ENCODE measurements around the gene SCLT1. TPM values are rescaled to one million over a fixed set of nuclear protein-coding genes. Genes with fewer than 3 reads are reported as not detected.

Gene SCLT1
- polyA plus RNA-seq, 1 of the 3 experiments (the other 2 are of a cell fraction), result 2.2 TPM

- Histone ChIP-seq H2AFZ (ENCODE audit: low read depth) (peak within 1 kb of the TSS; percentile 93), H3K9me3 (no peaks in the 10 kb centered on the region), H3K4me3 (ENCODE audit: low read depth in 2 of 2, low read length in 1 of 2) (peak within 1 kb of the TSS; percentile 81 to 85), H3K27ac (ENCODE audit: low read depth in 2 of 2, low read length in 1 of 2) (peak within 1 kb of the TSS; percentile 91 to 92), H4K20me1 (ENCODE audit: insufficient read depth) (no peaks in the 10 kb centered on the region), H3K9ac (peak within 1 kb of the TSS; percentile 73), H3K79me2 (ENCODE audit: insufficient read depth) (peaks cover 21% of the 10 kb centered on the region), H3K9me2 (no peaks in the 10 kb centered on the region), H3K27me3 (ENCODE audit: insufficient read depth) (no peaks in the 10 kb centered on the region), H3K36me3 (replicated peaks in 1 of 2; ENCODE audit: control insufficient read depth in 1 of 2, insufficient read depth in 2 of 2, low read length in 1 of 2) (no peaks in the 10 kb centered on the region), H3F3A (replicated peaks; ENCODE audit: insufficient read depth) (peaks cover 10% of the 10 kb centered on the region), H3K4me1 (ENCODE audit: control insufficient read depth in 1 of 2, insufficient read depth in 2 of 2, low read depth in 1 of 2, low read length in 1 of 2) (peaks cover 0 to 14% of the 10 kb centered on the region in 2 experiments; a peak in 2 of 4 replicates), H3K4me2 (peak within 1 kb of the TSS; percentile 59)
- TF ChIP-seq SIN3A (IDR thresholded peaks at IDR 0.05; ENCODE audit: borderline replicate concordance, low read depth, low read length) (no peak; the same call in 1 of the 2 replicates), MXI1 (IDR thresholded peaks at IDR 0.05; ENCODE audit: low read depth, low read length) (peak; percentile 39; the same call in 1 of the 2 replicates), YY1 (IDR thresholded peaks at IDR 0.05; ENCODE audit: low read depth) (no peak), ZBTB33 (IDR thresholded peaks at IDR 0.05; ENCODE audit: borderline replicate concordance, low read depth) (no peak), FOSL2 (IDR thresholded peaks at IDR 0.05; ENCODE audit: borderline replicate concordance, low read depth) (no peak), RCOR1 (IDR thresholded peaks at IDR 0.05; ENCODE audit: low read length) (no peak), EP300 (IDR thresholded peaks at IDR 0.05; ENCODE audit: borderline replicate concordance in 1 of 2, low read depth in 1 of 2, low read length in 1 of 2) (no peak), TAF1 (IDR thresholded peaks at IDR 0.05; ENCODE audit: borderline replicate concordance, low read depth, low read length) (no peak), RFX5 (IDR thresholded peaks at IDR 0.05; ENCODE audit: low read length) (no peak), POLR2AphosphoS5 (IDR thresholded peaks at IDR 0.05; ENCODE audit: low read depth, low read length) (peak; percentile 87), ELF1 (IDR thresholded peaks at IDR 0.05) (peak; percentile 80), SMC3 (IDR thresholded peaks at IDR 0.05; ENCODE audit: low read depth, low read length) (no peak), MEF2A (IDR thresholded peaks at IDR 0.05; ENCODE audit: borderline replicate concordance, low read depth) (no peak)
- TF ChIP-seq, protein P1, sequence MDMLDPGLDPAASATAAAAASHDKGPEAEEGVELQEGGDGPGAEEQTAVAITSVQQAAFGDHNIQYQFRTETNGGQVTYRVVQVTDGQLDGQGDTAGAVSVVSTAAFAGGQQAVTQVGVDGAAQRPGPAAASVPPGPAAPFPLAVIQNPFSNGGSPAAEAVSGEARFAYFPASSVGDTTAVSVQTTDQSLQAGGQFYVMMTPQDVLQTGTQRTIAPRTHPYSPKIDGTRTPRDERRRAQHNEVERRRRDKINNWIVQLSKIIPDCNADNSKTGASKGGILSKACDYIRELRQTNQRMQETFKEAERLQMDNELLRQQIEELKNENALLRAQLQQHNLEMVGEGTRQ (IDR thresholded peaks at IDR 0.05; ENCODE audit: borderline replicate concordance, low read depth, low read length), result no peak
- POLR2A ChIA-PET, result no interaction called here
- under 1% methylated on average over 14 of the region's 14 CpGs for WGBS (ENCODE audit: low lambda C conversion rate)
- CTCF ChIA-PET, result no interaction called here
- peak; percentile 67 for DNase-seq
Measured at GRCh38 chr4:129095811-129096454, 2.6 kb upstream of the SCLT1 start, which contains the start of gene C4orf33. C4orf33 (plus strand) TSS chr4:129096152; CDS start chr4:129102611, 6,459 bp downstream.

DNA sequence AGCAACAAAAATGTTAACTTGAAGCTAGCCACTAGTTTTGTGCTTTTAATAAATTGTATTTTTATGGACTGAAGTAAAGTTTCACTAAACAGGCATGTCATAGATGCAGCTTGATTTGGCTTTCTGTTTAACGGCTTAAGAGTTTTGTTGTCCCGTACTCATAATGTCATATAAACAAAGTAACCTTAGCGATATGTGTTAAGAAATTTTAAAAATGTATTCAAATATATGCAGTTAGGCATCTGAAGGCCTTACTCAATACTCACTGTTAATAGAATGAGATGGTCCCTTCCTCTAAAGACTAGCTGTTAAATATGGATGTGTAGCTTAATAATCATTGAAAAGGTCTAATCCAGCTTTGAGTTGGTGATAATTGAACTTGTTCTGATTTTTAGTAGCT lies 1.0 kb upstream of the SCLT1 start:
- no peaks in the 10 kb centered on the region for H3K9me2 ChIP-seq
- H3F3A ChIP-seq (replicated peaks; ENCODE audit: insufficient read depth), result peaks cover 10% of the 10 kb centered on the region
- peaks cover 37% of the 10 kb centered on the region for H3K79me2 ChIP-seq (ENCODE audit: insufficient read depth)
- WGBS (ENCODE audit: low lambda C conversion rate), result 67% methylated on average over 3 of the region's 3 CpGs
- H3K27ac ChIP-seq (ENCODE audit: low read depth in 2 of 2, low read length in 1 of 2), result no peak overlapping the region
- POLR2A ChIA-PET, result no interaction called here
- no peaks in the 10 kb centered on the region for H4K20me1 ChIP-seq (ENCODE audit: insufficient read depth)
- no peak for DNase-seq
- H3K9ac ChIP-seq, result no peak overlapping the region
- H3K36me3 ChIP-seq (replicated peaks in 1 of 2; ENCODE audit: control insufficient read depth in 1 of 2, insufficient read depth in 2 of 2, low read length in 1 of 2), result peaks cover 0 to 3% of the 10 kb centered on the region in 2 experiments
- peaks cover 0 to 14% of the 10 kb centered on the region in 2 experiments; a peak in 2 of 4 replicates for H3K4me1 ChIP-seq (ENCODE audit: control insufficient read depth in 1 of 2, insufficient read depth in 2 of 2, low read depth in 1 of 2, low read length in 1 of 2)
- H2AFZ ChIP-seq (ENCODE audit: low read depth), result peak overlapping the region; percentile 84; the same call in 1 of the 2 replicates
- no peak overlapping the region for H3K4me2 ChIP-seq
- no peak overlapping the region for H3K4me3 ChIP-seq (ENCODE audit: low read depth in 2 of 2, low read length in 1 of 2)
- H3K9me3 ChIP-seq, result no peaks in the 10 kb centered on the region
- H3K27me3 ChIP-seq (ENCODE audit: insufficient read depth), result no peaks in the 10 kb centered on the region
- CTCF ChIA-PET, result no interaction called here
- TF ChIP-seq NFIC (IDR thresholded peaks at IDR 0.05; ENCODE audit: borderline replicate concordance) (no peak), EZH2phosphoT487 (IDR thresholded peaks at IDR 0.05; ENCODE audit: borderline replicate concordance, low read depth) (no peak), CHD2 (IDR thresholded peaks at IDR 0.05; ENCODE audit: low read length, partially characterized antibody) (no peak), GABPA (IDR thresholded peaks at IDR 0.05; ENCODE audit: low read depth) (no peak), ZBTB33 (IDR thresholded peaks at IDR 0.05; ENCODE audit: borderline replicate concordance, low read depth) (no peak), ELF1 (IDR thresholded peaks at IDR 0.05) (no peak), RFX5 (IDR thresholded peaks at IDR 0.05; ENCODE audit: low read length) (no peak)
- TF ChIP-seq, protein P1 (IDR thresholded peaks at IDR 0.05; ENCODE audit: borderline replicate concordance, low read depth, low read length), result no peak
